Keratinocyte (primary cell): ENCODE measurements around the gene CTF1. TPM values are rescaled to one million over a fixed set of nuclear protein-coding genes. Genes with fewer than 3 reads are reported as not detected.

ENCODE experiments used
- DNase-seq: peaks from one replicate; pipeline ENCODE4 v3.0.0-alpha.2; 2011; ENCODE audit warnings: low read depth, missing footprints, low spot score
- FAIRE-seq: peaks from 2 replicates; lab custom pipeline; 2011; peaks lifted over from hg19 to GRCh38; lab: Jason Lieb, UNC
- H2AFZ ChIP-seq: 2 replicates; pipeline ENCODE4 v1.6.0; 2012; ENCODE audit warnings: low read length, control low read depth, inconsistent platforms; ENCODE audit not compliant: control insufficient read depth
- H3K27ac ChIP-seq: 2 replicates; pipeline ENCODE4 v1.5.1; 2011; ENCODE audit warnings: low read length; ENCODE audit not compliant: control insufficient read depth, insufficient read depth
- H3K27me3 ChIP-seq: 3 replicates; pipeline ENCODE4 v1.6.0; 2011; ENCODE audit warnings: low read length; ENCODE audit not compliant: control insufficient read depth, insufficient read depth; ENCODE audit errors: extremely low read depth
- H3K36me3 ChIP-seq, 2 experiments: 2 replicates in 1 of 2; 3 replicates in 1 of 2; pipeline ENCODE4 v1.5.1; 2011; ENCODE audit warnings: low read length in 2 of 2, mild to moderate bottlenecking in 1 of 2; ENCODE audit not compliant: control insufficient read depth in 2 of 2, insufficient read depth in 2 of 2; ENCODE audit errors: extremely low read depth in 1 of 2
- H3K4me1 ChIP-seq: 3 replicates; pipeline ENCODE4 v1.5.1; 2011; ENCODE audit warnings: low read length; ENCODE audit not compliant: control insufficient read depth, insufficient read depth; ENCODE audit errors: extremely low read depth
- H3K4me2 ChIP-seq: 3 replicates; pipeline ENCODE4 v1.6.0; 2011; ENCODE audit warnings: low read depth, low read length; ENCODE audit not compliant: control insufficient read depth, insufficient read depth; ENCODE audit errors: extremely low read depth
- H3K4me3 ChIP-seq, 3 experiments: fragments of 200-600 bp in 1 of 3; sonication (generic) in 1 of 3; 2 replicates in 2 of 3; 3 replicates in 1 of 3; pipeline ENCODE4 v1.5.1; 2011 to 2016; ENCODE audit warnings: low read length in 3 of 3, mild to moderate bottlenecking in 3 of 3, control low read depth in 2 of 3, inconsistent platforms in 1 of 3, low read depth in 1 of 3, mixed read lengths in 1 of 3, mixed run types in 1 of 3, moderate library complexity in 1 of 3; ENCODE audit not compliant: control insufficient read depth in 2 of 3, insufficient read depth in 2 of 3; ENCODE audit errors: extremely low read depth in 1 of 3
- H3K79me2 ChIP-seq: 2 replicates; pipeline ENCODE4 v1.6.0; 2012; ENCODE audit warnings: low read length; ENCODE audit not compliant: control insufficient read depth, insufficient read depth
- H3K9ac ChIP-seq: 3 replicates; pipeline ENCODE4 v1.6.0; 2011; ENCODE audit warnings: low read length; ENCODE audit not compliant: control insufficient read depth, insufficient read depth; ENCODE audit errors: extremely low read depth
- H3K9me1 ChIP-seq: 3 replicates; pipeline ENCODE4 v1.6.0; 2011; ENCODE audit warnings: low read length; ENCODE audit not compliant: control insufficient read depth, insufficient read depth; ENCODE audit errors: extremely low read depth
- H3K9me3 ChIP-seq: 2 replicates; pipeline ENCODE4 v1.5.1; 2012; ENCODE audit warnings: low read depth, low read length; ENCODE audit not compliant: control insufficient read depth
- H4K20me1 ChIP-seq: 3 replicates; pipeline ENCODE4 v1.6.0; 2011; ENCODE audit warnings: low read length; ENCODE audit not compliant: control insufficient read depth, insufficient read depth; ENCODE audit errors: extremely low read depth
- EZH2 ChIP-seq: IDR thresholded peaks from one replicate; pipeline ENCODE4 v1.6.1; 2012; ENCODE audit warnings: inconsistent platforms, mild to moderate bottlenecking, low read length, moderate library complexity
- dilution Hi-C: fragments of 300-500 bp; cut with MboI; formaldehyde crosslinking; loops from one replicate; pipeline ENCODE4 v1.7.0; 2020; ENCODE audit warnings: low sequenced_read_pairs; ENCODE audit not compliant: extremely low pct_ligation_motif_present
- polyA plus RNA-seq, 5 experiments: library from polyadenylated mRNA; depleted of rRNA in 3 of 5; stranded (reverse) in 3 of 5; stranded (forward) in 1 of 5; unstranded in 1 of 5; fragments of >200 nt; gene quantifications; 1 replicate in 1 of 5; 2 replicates in 3 of 5; 3 replicates in 1 of 5; pipeline versions ENCODE4 v1.2.1 to v1.2.3, GENCODE V29; 2011 to 2012; ENCODE audit warnings: missing spikeins in 2 of 5, low read depth in 1 of 5, low replicate concordance in 1 of 5
- TF ChIP-seq, protein P1 (sequence below), 3 experiments: IDR thresholded peaks in 1 of 3; conservative IDR thresholded peaks in 1 of 3; optimal IDR thresholded peaks in 1 of 3; 2 replicates in 2 of 3; 3 replicates in 1 of 3; pipeline versions ENCODE3 to v1.5.1; 2011; ENCODE audit warnings: low read length in 3 of 3, mild to moderate bottlenecking in 3 of 3, moderate library complexity in 2 of 3, control low read depth in 1 of 3, inconsistent platforms in 1 of 3; ENCODE audit not compliant: insufficient read depth in 2 of 3; ENCODE audit errors: extremely low read depth in 1 of 3

Gene CTF1
- polyA plus RNA-seq, 1 donor (not counting 4 experiments of a cell fraction or from before 2014, with no cell fraction given): 2.1 TPM

DNA sequence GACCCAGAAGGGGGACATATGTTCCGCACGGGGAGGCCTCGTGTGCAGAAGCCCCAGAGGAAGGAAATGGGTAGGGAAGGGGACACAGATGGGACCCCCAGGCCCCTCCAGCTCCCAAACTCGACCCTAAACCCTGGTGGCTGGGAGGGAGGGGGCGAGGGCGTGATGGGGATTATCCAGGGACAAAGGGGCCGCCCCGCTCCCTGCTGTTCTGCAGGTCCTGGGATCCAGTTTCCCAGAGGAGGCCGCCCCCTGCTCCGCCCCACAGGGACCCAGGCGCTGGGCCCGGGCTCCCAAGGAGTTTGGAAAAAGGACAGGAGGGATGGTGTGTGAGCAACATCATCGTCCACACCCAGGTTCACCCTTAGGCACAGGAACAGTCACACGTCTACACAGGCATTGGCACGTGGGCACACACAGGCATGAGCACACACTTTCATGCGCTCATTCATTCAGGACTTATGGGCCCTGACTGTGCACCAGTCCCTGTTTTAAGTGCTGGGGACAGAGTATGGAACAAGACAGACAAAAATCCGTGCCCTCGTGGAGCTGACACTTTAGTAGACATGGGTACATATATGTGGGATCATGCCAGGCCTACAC, 14.1 kb downstream of the CTF1 start:
- no peak overlapping the region for H3K4me2 ChIP-seq
- H3K9me1 ChIP-seq: no peaks in the 10 kb centered on the region
- DNase-seq (peak; percentile 44), FAIRE-seq (peak; percentile 65)
- TF ChIP-seq, protein P1, sequence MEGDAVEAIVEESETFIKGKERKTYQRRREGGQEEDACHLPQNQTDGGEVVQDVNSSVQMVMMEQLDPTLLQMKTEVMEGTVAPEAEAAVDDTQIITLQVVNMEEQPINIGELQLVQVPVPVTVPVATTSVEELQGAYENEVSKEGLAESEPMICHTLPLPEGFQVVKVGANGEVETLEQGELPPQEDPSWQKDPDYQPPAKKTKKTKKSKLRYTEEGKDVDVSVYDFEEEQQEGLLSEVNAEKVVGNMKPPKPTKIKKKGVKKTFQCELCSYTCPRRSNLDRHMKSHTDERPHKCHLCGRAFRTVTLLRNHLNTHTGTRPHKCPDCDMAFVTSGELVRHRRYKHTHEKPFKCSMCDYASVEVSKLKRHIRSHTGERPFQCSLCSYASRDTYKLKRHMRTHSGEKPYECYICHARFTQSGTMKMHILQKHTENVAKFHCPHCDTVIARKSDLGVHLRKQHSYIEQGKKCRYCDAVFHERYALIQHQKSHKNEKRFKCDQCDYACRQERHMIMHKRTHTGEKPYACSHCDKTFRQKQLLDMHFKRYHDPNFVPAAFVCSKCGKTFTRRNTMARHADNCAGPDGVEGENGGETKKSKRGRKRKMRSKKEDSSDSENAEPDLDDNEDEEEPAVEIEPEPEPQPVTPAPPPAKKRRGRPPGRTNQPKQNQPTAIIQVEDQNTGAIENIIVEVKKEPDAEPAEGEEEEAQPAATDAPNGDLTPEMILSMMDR (optimal IDR thresholded peaks at IDR 0.05 in 1 of 3, IDR thresholded peaks at IDR 0.05 in 1 of 3, conservative IDR thresholded peaks at IDR 0.05 in 1 of 3; ENCODE audit: extremely low read depth in 1 of 3, insufficient read depth in 2 of 3, low read length in 3 of 3): no peak
- no peak for TF ChIP-seq EZH2
- H3K4me1 ChIP-seq: peaks cover 13% of the 10 kb centered on the region
- no peak overlapping the region for H3K4me3 ChIP-seq
- H2AFZ ChIP-seq: no peak overlapping the region
- H3K79me2 ChIP-seq: no peaks in the 10 kb centered on the region
- dilution Hi-C loops: no loop called here
- H3K27ac ChIP-seq: no peak overlapping the region
- H3K9me3 ChIP-seq: no peaks in the 10 kb centered on the region
- H3K27me3 ChIP-seq: no peaks in the 10 kb centered on the region
- no peak overlapping the region for H3K9ac ChIP-seq
- no peaks in the 10 kb centered on the region for H3K36me3 ChIP-seq
- H4K20me1 ChIP-seq: no peaks in the 10 kb centered on the region

DNA sequence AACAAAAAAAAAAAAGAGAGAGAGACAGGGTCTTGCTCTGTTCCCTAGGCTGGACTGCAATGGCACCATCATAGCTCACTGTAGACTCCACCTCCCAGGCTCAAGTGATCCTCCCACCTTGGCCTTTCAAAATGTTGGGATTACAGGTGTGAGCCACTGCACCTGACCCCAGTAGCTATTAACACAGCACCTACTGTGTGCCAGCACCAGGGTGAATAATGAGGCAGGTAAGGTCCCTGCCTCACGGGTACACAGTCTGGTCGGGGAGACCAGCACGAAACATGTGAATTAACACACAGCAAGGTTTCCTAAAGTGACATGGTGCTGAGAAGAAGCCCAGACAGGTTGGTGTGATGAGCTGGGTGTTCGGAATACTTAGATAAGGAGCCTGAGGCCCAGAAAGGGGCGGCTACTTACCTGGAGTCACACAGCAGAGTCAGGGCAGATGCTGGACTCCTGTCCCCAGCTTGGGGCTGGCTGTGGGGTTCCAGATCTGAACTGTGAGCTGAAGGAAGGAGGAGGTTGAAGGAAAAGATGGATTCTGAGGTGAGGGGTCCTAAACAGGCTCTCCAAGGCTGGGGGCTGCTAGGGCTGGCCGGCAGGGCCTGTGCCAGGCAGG, 16.5 kb downstream of the CTF1 start:
- DNase-seq (no peak), FAIRE-seq (no peak)
- no peak overlapping the region for H2AFZ ChIP-seq
- H3K36me3 ChIP-seq: no peaks in the 10 kb centered on the region
- peaks cover 13% of the 10 kb centered on the region for H3K4me1 ChIP-seq
- no peak overlapping the region for H3K9ac ChIP-seq
- H3K4me2 ChIP-seq: no peak overlapping the region
- no peak overlapping the region for H3K4me3 ChIP-seq
- no peaks in the 10 kb centered on the region for H4K20me1 ChIP-seq
- TF ChIP-seq, protein P1 (optimal IDR thresholded peaks at IDR 0.05 in 1 of 3, IDR thresholded peaks at IDR 0.05 in 1 of 3, conservative IDR thresholded peaks at IDR 0.05 in 1 of 3; ENCODE audit: extremely low read depth in 1 of 3, insufficient read depth in 2 of 3, low read length in 3 of 3): no peak
- no peak for TF ChIP-seq EZH2
- dilution Hi-C loops: no loop called here
- H3K27me3 ChIP-seq: no peaks in the 10 kb centered on the region
- no peaks in the 10 kb centered on the region for H3K79me2 ChIP-seq
- H3K9me1 ChIP-seq: no peaks in the 10 kb centered on the region
- H3K9me3 ChIP-seq: no peaks in the 10 kb centered on the region
- H3K27ac ChIP-seq: no peak overlapping the region
